MM.1S (cell line): ENCODE data around the gene INTS11.

ENCODE experiments used
- DNase-seq: peaks from one replicate; pipeline ENCODE4 v3.0.0-alpha.2; 2015
- H2AFZ ChIP-seq: fragments of 300-600 bp; sonication (generic); 2 replicates; pipeline ENCODE4 v1.6.0; 2016; ENCODE audit warnings: antibody characterized with exemption, low read length
- H3F3A ChIP-seq: fragments of 300-600 bp; sonication (generic); 2 replicates; pipeline ENCODE4 v1.6.1; 2016; ENCODE audit warnings: mild to moderate bottlenecking, antibody characterized with exemption, low read length, moderate library complexity, mixed read lengths; ENCODE audit not compliant: insufficient read depth
- H3K27ac ChIP-seq: fragments of 300-600 bp; sonication (generic); 2 replicates; pipeline ENCODE4 v1.5.1; 2016; ENCODE audit warnings: mild to moderate bottlenecking, low read length
- H3K27me3 ChIP-seq: fragments of 300-600 bp; sonication (generic); replicated peaks from 2 replicates; pipeline ENCODE4 v1.6.0; 2016; ENCODE audit warnings: low read length; ENCODE audit not compliant: insufficient read depth
- H3K36me3 ChIP-seq: fragments of 300-600 bp; sonication (generic); replicated peaks from 2 replicates; pipeline ENCODE4 v1.6.1; 2016; ENCODE audit warnings: mild to moderate bottlenecking, low read length, mixed read lengths; ENCODE audit not compliant: insufficient read depth
- H3K4me1 ChIP-seq: fragments of 300-600 bp; sonication (generic); 2 replicates; pipeline ENCODE4 v1.6.1; 2016; ENCODE audit warnings: low read length, mixed read lengths
- H3K4me2 ChIP-seq: fragments of 300-600 bp; sonication (generic); 2 replicates; pipeline ENCODE4 v1.6.0; 2016; ENCODE audit warnings: low read depth, low read length
- H3K4me3 ChIP-seq: fragments of 300-600 bp; sonication (generic); 2 replicates; pipeline ENCODE4 v1.5.1; 2016; ENCODE audit warnings: low read length, mixed read lengths
- H3K79me2 ChIP-seq: fragments of 300-600 bp; sonication (generic); 2 replicates; pipeline ENCODE4 v1.6.1; 2016; ENCODE audit warnings: mixed run types, low read length, mixed read lengths
- H3K9ac ChIP-seq: fragments of 300-600 bp; sonication (generic); 2 replicates; pipeline ENCODE4 v1.6.1; 2016; ENCODE audit warnings: low read length, mixed read lengths
- H3K9me2 ChIP-seq: fragments of 300-600 bp; sonication (generic); replicated peaks from 2 replicates; pipeline ENCODE4 v1.6.1; 2016; ENCODE audit warnings: mild to moderate bottlenecking, low read length, mixed read lengths; ENCODE audit not compliant: insufficient read depth
- H3K9me3 ChIP-seq: fragments of 300-600 bp; sonication (generic); replicated peaks from 2 replicates; pipeline ENCODE4 v1.6.1; 2016; ENCODE audit warnings: mild to moderate bottlenecking, low read length, mixed read lengths; ENCODE audit not compliant: insufficient read depth
- H4K20me1 ChIP-seq: fragments of 300-600 bp; sonication (generic); 2 replicates; pipeline ENCODE4 v1.6.1; 2016; ENCODE audit warnings: mild to moderate bottlenecking, low read length, moderate library complexity, mixed read lengths; ENCODE audit not compliant: insufficient read depth
- CTCF ChIP-seq: fragments of 300-600 bp; sonication (generic); IDR thresholded peaks from 2 replicates; pipeline ENCODE4 v1.5.1; 2016; ENCODE audit warnings: antibody characterized with exemption, low read length, mixed read lengths
- EZH2 ChIP-seq: fragments of 300-600 bp; sonication (generic); optimal IDR thresholded peaks from 2 replicates; pipeline ENCODE3; 2017; ENCODE audit warnings: low read depth, mild to moderate bottlenecking, antibody characterized with exemption, low read length, mixed read lengths
- EZH2phosphoT487 ChIP-seq: fragments of 300-600 bp; sonication (generic); IDR thresholded peaks from 2 replicates; pipeline ENCODE4 v1.6.1; 2018; ENCODE audit warnings: antibody characterized with exemption, low read length

The INTS11 gene

GRCh38 chr1:1345860-1346500, 21.5 kb upstream of the INTS11 start:
- DNase-seq = no peak
- H3K27me3 ChIP-seq = no peaks in the 10 kb centered on the region
- no peaks in the 10 kb centered on the region for H4K20me1 ChIP-seq
- TF ChIP-seq EZH2 (no peak), CTCF (no peak)
- H3K4me1 ChIP-seq = no peaks in the 10 kb centered on the region
- no peak overlapping the region for H3K27ac ChIP-seq
- no peaks in the 10 kb centered on the region for H3K36me3 ChIP-seq
- H3K4me2 ChIP-seq = no peak overlapping the region
- peaks cover 22% of the 10 kb centered on the region for H3K79me2 ChIP-seq
- H3F3A ChIP-seq = no peaks in the 10 kb centered on the region
- H3K4me3 ChIP-seq = no peak overlapping the region
- no peaks in the 10 kb centered on the region for H3K9me3 ChIP-seq
- no peaks in the 10 kb centered on the region for H3K9me2 ChIP-seq
- H2AFZ ChIP-seq = no peak overlapping the region
- no peak overlapping the region for H3K9ac ChIP-seq

GRCh38 chr1:1345384-1345783, 20.9 kb upstream of the INTS11 start:
- H3K9me3 ChIP-seq = no peaks in the 10 kb centered on the region
- no peaks in the 10 kb centered on the region for H4K20me1 ChIP-seq
- H3K36me3 ChIP-seq = no peaks in the 10 kb centered on the region
- H3K79me2 ChIP-seq = peaks cover 22% of the 10 kb centered on the region
- H3K27me3 ChIP-seq = no peaks in the 10 kb centered on the region
- H3K4me2 ChIP-seq = no peak overlapping the region
- no peaks in the 10 kb centered on the region for H3K4me1 ChIP-seq
- no peaks in the 10 kb centered on the region for H3F3A ChIP-seq
- DNase-seq = no peak
- TF ChIP-seq EZH2phosphoT487 = no peak
- no peaks in the 10 kb centered on the region for H3K9me2 ChIP-seq
- H3K27ac ChIP-seq = no peak overlapping the region
- no peak overlapping the region for H3K9ac ChIP-seq
- H3K4me3 ChIP-seq = no peak overlapping the region
- H2AFZ ChIP-seq = no peak overlapping the region

GRCh38 chr1:1344655-1345361, 20.3 kb upstream of the INTS11 start:
- H2AFZ ChIP-seq = no peak overlapping the region
- no peaks in the 10 kb centered on the region for H4K20me1 ChIP-seq
- H3K4me2 ChIP-seq = no peak overlapping the region
- H3K4me1 ChIP-seq = no peaks in the 10 kb centered on the region
- H3K27me3 ChIP-seq = no peaks in the 10 kb centered on the region
- H3K9ac ChIP-seq = no peak overlapping the region
- H3F3A ChIP-seq = no peaks in the 10 kb centered on the region
- TF ChIP-seq EZH2phosphoT487 (no peak), CTCF (peak; percentile 35; the same call in 1 of the 2 replicates)
- H3K27ac ChIP-seq = no peak overlapping the region
- H3K4me3 ChIP-seq = no peak overlapping the region
- H3K9me2 ChIP-seq = no peaks in the 10 kb centered on the region
- no peaks in the 10 kb centered on the region for H3K36me3 ChIP-seq
- no peak for DNase-seq
- no peaks in the 10 kb centered on the region for H3K9me3 ChIP-seq
- peaks cover 22% of the 10 kb centered on the region for H3K79me2 ChIP-seq

GRCh38 chr1:1343811-1344421, 19.5 kb upstream of the INTS11 start:
- H3F3A ChIP-seq = no peaks in the 10 kb centered on the region
- H3K4me2 ChIP-seq = no peak overlapping the region

More at GRCh38 chr1:1343811-1344421, 19.5 kb upstream of the INTS11 start:
- Histone ChIP-seq H3K27ac (no peak overlapping the region), H4K20me1 (no peaks in the 10 kb centered on the region), H3K9me2 (no peaks in the 10 kb centered on the region), H3K36me3 (no peaks in the 10 kb centered on the region), H3K9ac (no peak overlapping the region), H3K27me3 (no peaks in the 10 kb centered on the region), H2AFZ (no peak overlapping the region), H3K79me2 (peaks cover 22% of the 10 kb centered on the region), H3K4me3 (no peak overlapping the region), H3K9me3 (no peaks in the 10 kb centered on the region), H3K4me1 (no peaks in the 10 kb centered on the region)
- TF ChIP-seq EZH2phosphoT487 (no peak), EZH2 (no peak), CTCF (no peak)
- no peak for DNase-seq
